RWPE1 (cell line): ENCODE data around the gene LYPD4.

Experiments
- CTCF ChIA-PET: fragments of 350-600 bp; sonication (Branson Sonifier 250); formaldehyde crosslinking; extraction: SDS; loops from one replicate; lab custom pipeline; 2021; lab: Yijun Ruan, JAX
- POLR2A ChIA-PET: fragments of 400-600 bp; formaldehyde crosslinking; extraction: SDS; loops from one replicate; lab custom pipeline; 2020; ENCODE audit warnings: antibody characterized with exemption; ENCODE audit not compliant: low non-redundant PET; lab: Yijun Ruan, JAX
- DNase-seq: peaks from one replicate; pipeline ENCODE4 v3.0.0; 2012; ENCODE audit warnings: low spot score
- H3K27ac ChIP-seq: fragments of 450-650 bp; 2 replicates; pipeline ENCODE4 v1.5.1; 2017
- CTCF ChIP-seq: fragments of 450-650 bp; conservative IDR thresholded peaks from 2 replicates; pipeline ENCODE4 v1.5.1; 2017; ENCODE audit warnings: low read depth, mild to moderate bottlenecking

The LYPD4 gene

DNA sequence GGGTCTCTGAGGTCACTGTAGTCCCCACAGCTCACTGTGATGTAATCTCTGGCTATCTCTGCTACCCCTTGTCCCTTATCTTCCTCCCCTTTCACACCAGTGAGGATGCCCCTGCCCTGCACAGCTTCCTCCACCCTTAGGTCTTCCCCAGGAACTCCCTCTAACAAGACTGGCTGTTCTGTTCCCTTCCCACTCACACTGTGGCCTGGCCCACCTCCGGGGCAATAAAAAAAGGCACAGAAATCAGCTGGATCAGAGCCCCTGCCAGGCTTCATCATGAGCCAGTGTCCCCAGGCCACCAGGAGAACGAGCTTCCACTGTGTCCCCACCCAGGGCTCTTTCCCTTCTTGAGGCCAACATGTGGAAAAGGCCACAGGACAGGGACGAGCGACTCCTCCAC is 43.5 kb downstream of the LYPD4 start:
- ChIA-PET CTCF (no interaction called here), POLR2A (no interaction called here)
- TF ChIP-seq CTCF, result no peak
- no peak overlapping the region for H3K27ac ChIP-seq
- DNase-seq, result no peak

DNA sequence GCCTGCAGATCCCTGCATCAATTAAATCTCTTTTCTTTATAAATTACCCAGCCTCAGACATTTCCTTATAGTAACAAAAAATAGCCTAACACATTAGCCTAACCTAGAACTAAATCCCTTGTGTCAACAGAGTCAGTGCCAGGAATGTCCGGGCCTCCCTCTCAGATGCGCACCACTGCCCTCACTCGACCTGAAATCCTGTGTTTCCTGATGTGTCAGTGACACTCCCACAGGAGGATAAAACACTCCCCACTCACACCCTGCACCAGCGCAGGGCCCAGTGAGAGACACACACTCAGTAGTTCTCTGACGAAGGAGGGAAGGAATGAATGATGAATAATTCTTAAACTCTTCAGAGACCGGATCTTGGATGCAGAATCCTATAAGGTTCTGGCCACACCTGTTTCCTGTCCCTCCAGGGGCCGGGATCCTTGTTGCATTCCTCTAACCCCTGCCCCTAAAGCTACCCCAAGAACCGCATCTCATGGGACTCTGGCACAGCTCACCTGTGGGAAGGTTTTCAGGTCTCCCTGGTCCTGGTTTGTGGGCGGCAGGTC is 45.0 kb downstream of the LYPD4 start:
- ChIA-PET POLR2A (no interaction called here), CTCF (no interaction called here)
- H3K27ac ChIP-seq, result no peak overlapping the region
- TF ChIP-seq CTCF, result no peak
- no peak for DNase-seq

- no peak for DNase-seq
- POLR2A ChIA-PET, result no interaction called here
- CTCF ChIA-PET, result interaction anchor here (0.7 kb wide), 1 partner anchor 97 kb away, joined by 3 read pairs; no protein-coding TSS in a partner anchor
- no peak overlapping the region for H3K27ac ChIP-seq
- TF ChIP-seq CTCF, result no peak
Observed at GRCh38 chr19:41796901-41797300, 47.6 kb downstream of the LYPD4 start.

- no peak for DNase-seq
- ChIA-PET POLR2A (no interaction called here), CTCF (interaction anchor here (0.5 to 0.9 kb wide), 4 partner anchors 24 to 157 kb away, joined by 3 to 5 read pairs (median 3); no protein-coding TSS in a partner anchor)
- no peak within 1 kb of the TSS for H3K27ac ChIP-seq
- no peak for TF ChIP-seq CTCF
Observed at GRCh38 chr19:41796362-41796761, 48.1 kb downstream of the LYPD4 start, which contains the start of gene CEACAM3. TSS of gene CEACAM3 (plus strand) at chr19:41796587. CDS start at chr19:41796678, 91 bp downstream.

DNA sequence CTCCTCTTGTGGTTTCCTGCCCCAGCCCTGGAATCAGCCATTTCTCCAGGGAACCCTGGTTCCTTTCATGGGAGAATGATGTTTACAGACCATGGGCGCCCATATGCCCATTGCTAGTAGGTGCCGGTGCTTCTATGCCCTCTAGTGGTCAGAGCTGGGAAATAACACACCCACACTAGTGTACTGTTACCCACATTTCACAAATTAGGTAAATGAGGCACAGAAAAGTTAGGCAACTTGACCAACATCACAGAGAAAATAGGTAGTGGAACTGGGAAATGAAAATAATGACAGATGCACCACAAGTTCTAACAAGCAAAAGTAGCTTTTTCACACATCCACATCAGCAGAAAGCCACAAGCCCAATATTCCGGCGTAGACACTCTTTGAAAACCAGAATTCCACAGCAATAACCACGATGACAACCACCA is 49.4 kb downstream of the LYPD4 start:
- POLR2A ChIA-PET, result no interaction called here
- CTCF ChIA-PET, result interaction anchor here (0.5 to 1.5 kb wide), 16 partner anchors 11 to 1849 kb away, joined by 3 to 9 read pairs (median 3); no protein-coding TSS in a partner anchor
- TF ChIP-seq CTCF, result peak; percentile 90
- H3K27ac ChIP-seq, result no peak overlapping the region
- DNase-seq, result no peak

GRCh38 chr19:41793414-41793727 is 51.1 kb downstream of the LYPD4 start:
- ChIA-PET CTCF (interaction anchor here (0.6 to 2.1 kb wide), 13 partner anchors 9 to 1462 kb away, joined by 3 to 12 read pairs (median 4); no protein-coding TSS in a partner anchor), POLR2A (no interaction called here)
- no peak overlapping the region for H3K27ac ChIP-seq
- 0 out of 2 replicates have a peak, but pooled peaks have one; percentile 2 for TF ChIP-seq CTCF
- no peak for DNase-seq
